ENCODE data around the gene CEACAM19. TPM values are rescaled to one million over a fixed set of nuclear protein-coding genes. Genes with fewer than 3 reads are reported as not detected.

The CEACAM19 gene
- total and polyA plus RNA-seq, 9 of the 15 experiments (the other 6 are each of a cell fraction or from before 2014, with no cell fraction given): 0.15 to 0.30 (median 0.23) TPM; not detected in 5

GRCh38 chr19:44694184-44694579, 22.9 kb downstream of the CEACAM19 start (continued):
- TF ChIP-seq, protein P1, sequence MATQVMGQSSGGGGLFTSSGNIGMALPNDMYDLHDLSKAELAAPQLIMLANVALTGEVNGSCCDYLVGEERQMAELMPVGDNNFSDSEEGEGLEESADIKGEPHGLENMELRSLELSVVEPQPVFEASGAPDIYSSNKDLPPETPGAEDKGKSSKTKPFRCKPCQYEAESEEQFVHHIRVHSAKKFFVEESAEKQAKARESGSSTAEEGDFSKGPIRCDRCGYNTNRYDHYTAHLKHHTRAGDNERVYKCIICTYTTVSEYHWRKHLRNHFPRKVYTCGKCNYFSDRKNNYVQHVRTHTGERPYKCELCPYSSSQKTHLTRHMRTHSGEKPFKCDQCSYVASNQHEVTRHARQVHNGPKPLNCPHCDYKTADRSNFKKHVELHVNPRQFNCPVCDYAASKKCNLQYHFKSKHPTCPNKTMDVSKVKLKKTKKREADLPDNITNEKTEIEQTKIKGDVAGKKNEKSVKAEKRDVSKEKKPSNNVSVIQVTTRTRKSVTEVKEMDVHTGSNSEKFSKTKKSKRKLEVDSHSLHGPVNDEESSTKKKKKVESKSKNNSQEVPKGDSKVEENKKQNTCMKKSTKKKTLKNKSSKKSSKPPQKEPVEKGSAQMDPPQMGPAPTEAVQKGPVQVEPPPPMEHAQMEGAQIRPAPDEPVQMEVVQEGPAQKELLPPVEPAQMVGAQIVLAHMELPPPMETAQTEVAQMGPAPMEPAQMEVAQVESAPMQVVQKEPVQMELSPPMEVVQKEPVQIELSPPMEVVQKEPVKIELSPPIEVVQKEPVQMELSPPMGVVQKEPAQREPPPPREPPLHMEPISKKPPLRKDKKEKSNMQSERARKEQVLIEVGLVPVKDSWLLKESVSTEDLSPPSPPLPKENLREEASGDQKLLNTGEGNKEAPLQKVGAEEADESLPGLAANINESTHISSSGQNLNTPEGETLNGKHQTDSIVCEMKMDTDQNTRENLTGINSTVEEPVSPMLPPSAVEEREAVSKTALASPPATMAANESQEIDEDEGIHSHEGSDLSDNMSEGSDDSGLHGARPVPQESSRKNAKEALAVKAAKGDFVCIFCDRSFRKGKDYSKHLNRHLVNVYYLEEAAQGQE (IDR thresholded peaks at IDR 0.05; ENCODE audit: borderline replicate concordance): peak; percentile 23; the same call in 1 of the 2 replicates
- TF ChIP-seq, protein P1 (CRISPR knock-in tag; IDR thresholded peaks at IDR 0.05; ENCODE audit: low read depth): no peak
- TF ChIP-seq ZNF146 (CRISPR knock-in tag; IDR thresholded peaks at IDR 0.05; ENCODE audit: unreplicated experiment): no peak
- TF ChIP-seq CC2D1A (IDR thresholded peaks at IDR 0.05): peak; percentile 50
- TF ChIP-seq NBN (IDR thresholded peaks at IDR 0.05; ENCODE audit: low read depth): 0 out of 2 replicates have a peak, but pooled peaks have one; percentile 37
- no peak for TF ChIP-seq TAF1 (IDR thresholded peaks at IDR 0.05; ENCODE audit: control insufficient read depth, extremely low read depth, insufficient read depth, low read length, severe bottlenecking)
- no peak for TF ChIP-seq BRF2 (IDR thresholded peaks at IDR 0.05; ENCODE audit: borderline replicate concordance, insufficient read depth, insufficient read length)
- TF ChIP-seq, protein P2, sequence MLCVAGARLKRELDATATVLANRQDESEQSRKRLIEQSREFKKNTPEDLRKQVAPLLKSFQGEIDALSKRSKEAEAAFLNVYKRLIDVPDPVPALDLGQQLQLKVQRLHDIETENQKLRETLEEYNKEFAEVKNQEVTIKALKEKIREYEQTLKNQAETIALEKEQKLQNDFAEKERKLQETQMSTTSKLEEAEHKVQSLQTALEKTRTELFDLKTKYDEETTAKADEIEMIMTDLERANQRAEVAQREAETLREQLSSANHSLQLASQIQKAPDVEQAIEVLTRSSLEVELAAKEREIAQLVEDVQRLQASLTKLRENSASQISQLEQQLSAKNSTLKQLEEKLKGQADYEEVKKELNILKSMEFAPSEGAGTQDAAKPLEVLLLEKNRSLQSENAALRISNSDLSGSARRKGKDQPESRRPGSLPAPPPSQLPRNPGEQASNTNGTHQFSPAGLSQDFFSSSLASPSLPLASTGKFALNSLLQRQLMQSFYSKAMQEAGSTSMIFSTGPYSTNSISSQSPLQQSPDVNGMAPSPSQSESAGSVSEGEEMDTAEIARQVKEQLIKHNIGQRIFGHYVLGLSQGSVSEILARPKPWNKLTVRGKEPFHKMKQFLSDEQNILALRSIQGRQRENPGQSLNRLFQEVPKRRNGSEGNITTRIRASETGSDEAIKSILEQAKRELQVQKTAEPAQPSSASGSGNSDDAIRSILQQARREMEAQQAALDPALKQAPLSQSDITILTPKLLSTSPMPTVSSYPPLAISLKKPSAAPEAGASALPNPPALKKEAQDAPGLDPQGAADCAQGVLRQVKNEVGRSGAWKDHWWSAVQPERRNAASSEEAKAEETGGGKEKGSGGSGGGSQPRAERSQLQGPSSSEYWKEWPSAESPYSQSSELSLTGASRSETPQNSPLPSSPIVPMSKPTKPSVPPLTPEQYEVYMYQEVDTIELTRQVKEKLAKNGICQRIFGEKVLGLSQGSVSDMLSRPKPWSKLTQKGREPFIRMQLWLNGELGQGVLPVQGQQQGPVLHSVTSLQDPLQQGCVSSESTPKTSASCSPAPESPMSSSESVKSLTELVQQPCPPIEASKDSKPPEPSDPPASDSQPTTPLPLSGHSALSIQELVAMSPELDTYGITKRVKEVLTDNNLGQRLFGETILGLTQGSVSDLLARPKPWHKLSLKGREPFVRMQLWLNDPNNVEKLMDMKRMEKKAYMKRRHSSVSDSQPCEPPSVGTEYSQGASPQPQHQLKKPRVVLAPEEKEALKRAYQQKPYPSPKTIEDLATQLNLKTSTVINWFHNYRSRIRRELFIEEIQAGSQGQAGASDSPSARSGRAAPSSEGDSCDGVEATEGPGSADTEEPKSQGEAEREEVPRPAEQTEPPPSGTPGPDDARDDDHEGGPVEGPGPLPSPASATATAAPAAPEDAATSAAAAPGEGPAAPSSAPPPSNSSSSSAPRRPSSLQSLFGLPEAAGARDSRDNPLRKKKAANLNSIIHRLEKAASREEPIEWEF (CRISPR knock-in tag; IDR thresholded peaks at IDR 0.05): no peak
